H7 (cell line): ENCODE measurements around the gene SPC25. TPM values are rescaled to one million over a fixed set of nuclear protein-coding genes. Genes with fewer than 3 reads are reported as not detected.
A peak's percentile ranks its signal among the peaks of the same experiment; 100 is the strongest.
"Not testable (repeated sequence)": the region's sequence is repeated elsewhere in the genome, so short reads cannot be mapped to it uniquely, and the experiment has no call there.

Experiments used
- DNase-seq: peaks from one replicate; pipeline ENCODE4 v3.0.0; 2012
- H3K27me3 ChIP-seq: 2 replicates; pipeline ENCODE4 v1.6.0; 2011; ENCODE audit warnings: mild to moderate bottlenecking, low read length; ENCODE audit not compliant: control insufficient read depth, insufficient read depth
- H3K36me3 ChIP-seq: replicated peaks from 2 replicates; pipeline ENCODE4 v1.5.1; 2011; ENCODE audit warnings: low read length; ENCODE audit not compliant: control insufficient read depth, insufficient read depth
- H3K4me3 ChIP-seq: 2 replicates; pipeline ENCODE4 v1.5.1; 2011; ENCODE audit warnings: low read depth, mild to moderate bottlenecking, control low read depth, low read length, moderate library complexity; ENCODE audit not compliant: insufficient read depth
- total RNA-seq: library from RNA; depleted of rRNA; stranded (reverse); fragments of >200 nt; shearing (Covaris generic); gene quantifications from 2 replicates; pipeline ENCODE4 v1.2.3, GENCODE V29; 2014

SPC25 gene
- total RNA-seq, 1 experiment from 2014 or later, result 11.9 TPM

DNA sequence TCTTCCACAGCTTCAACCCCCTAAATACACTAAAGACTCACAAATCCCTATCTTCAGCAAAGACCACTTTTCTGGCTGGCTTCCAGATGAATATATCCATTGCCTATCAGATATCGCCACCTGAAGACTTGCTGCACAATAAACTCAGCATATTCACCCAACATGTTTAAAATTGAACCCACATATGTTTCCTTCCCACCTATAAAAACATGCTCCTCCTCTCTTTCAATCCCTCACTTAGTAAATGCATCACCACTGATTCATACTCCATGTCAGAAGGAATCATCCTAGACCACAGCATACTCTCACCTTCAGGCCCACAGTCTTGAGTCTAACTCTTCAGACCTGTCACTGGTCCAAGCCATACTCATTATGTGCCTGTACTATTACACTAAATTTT, 5.3 kb downstream of the SPC25 start:
- DNase-seq, result no peak
- H3K4me3 ChIP-seq, result no peak overlapping the region
- H3K27me3 ChIP-seq, result no peaks in the 10 kb centered on the region
- peaks cover 1% of the 10 kb centered on the region; the same call in 1 of the 2 replicates for H3K36me3 ChIP-seq

DNA sequence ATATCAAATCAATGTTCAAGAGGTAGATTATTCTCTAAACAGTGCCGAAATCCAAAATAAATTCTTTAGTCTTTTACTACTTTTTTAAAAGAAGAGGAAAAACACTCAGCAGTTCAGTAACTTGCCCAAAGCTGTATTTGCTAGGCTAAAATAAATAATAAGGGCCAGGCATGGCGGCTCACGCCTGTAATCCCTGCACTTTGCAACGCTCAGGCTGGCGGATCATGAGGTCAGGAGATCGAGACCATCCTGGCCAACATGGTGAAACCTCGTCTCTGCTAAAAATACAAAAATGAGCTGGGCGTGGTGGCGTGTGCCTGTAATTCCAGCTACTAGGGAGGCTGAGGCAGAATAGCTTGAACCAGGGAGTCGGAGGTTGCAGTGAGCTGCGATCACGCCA, 8.1 kb downstream of the SPC25 start:
- not testable (repeated sequence) for H3K27me3 ChIP-seq, H3K36me3 ChIP-seq, DNase-seq, H3K4me3 ChIP-seq

DNA sequence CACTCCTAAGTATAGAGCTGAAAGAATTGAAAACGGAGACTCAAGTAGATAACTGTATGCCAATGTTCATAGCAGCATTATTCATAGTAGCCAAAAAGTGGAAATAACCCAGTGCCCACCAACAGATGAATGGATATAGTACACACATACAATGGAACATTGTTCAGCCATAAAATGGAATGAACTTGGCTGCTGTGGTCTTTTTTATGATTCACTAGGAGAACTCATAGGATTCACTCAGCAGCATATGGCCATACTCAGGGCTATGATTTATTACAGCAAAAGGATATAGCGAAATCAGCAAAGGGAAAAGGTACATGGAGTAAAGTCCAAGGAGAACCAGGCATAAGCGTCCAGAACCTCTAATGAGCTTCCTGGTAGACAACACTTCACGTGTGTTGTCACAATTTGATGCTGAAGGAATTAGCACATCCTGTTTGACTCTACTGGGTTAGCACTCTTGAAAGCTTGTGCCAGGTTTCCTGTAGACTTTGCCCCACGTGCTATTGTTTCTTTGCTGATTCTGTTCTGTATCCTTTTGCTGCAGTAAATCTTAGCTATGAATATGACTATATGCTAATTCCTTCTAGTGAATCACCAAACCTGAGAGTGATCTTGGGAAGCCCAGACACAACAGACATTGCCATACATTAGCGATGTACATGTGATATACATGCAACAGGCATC, 15.7 kb downstream of the SPC25 start:
- Histone ChIP-seq H3K4me3 (no peak overlapping the region), H3K27me3 (no peaks in the 10 kb centered on the region), H3K36me3 (no peaks in the 10 kb centered on the region; the same call in 1 of the 2 replicates)
- no peak for DNase-seq

DNA sequence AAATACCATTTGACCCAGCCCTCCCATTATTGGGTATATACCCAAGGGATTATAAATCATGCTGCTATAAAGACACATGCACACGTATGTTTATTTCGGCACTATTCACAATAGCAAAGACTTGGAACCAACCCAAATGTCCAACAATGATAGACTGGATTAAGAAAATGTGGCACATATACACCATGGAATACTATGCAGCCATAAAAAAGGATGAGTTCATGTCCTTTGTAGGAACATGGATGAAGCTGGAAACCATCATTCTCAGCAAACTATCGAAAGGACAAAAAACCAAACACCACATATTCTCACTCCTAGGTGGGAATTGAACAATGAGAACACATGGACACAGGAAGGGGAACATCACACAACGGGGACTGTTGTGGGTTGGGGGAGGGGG, 19.4 kb downstream of the SPC25 start:
- H3K27me3 ChIP-seq, H3K36me3 ChIP-seq, H3K4me3 ChIP-seq, DNase-seq: not testable (repeated sequence)

DNA sequence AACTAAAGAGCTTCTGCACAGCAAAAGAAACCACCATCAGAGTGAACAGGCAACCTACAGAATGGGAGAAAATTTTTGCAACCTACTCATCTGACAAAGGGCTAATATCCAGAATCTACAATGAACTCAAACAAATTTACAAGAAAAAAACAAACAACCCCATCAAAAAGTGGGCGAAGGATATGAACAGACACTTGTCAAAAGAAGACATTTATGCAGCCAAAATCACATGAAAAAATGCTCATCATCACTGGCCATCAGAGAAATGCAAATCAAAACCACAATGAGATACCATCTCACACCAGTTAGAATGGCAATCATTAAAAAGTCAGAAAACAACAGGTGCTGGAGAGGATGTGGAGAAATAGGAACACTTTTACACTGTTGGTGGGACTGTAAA, 19.9 kb downstream of the SPC25 start:
- H3K4me3 ChIP-seq, DNase-seq, H3K27me3 ChIP-seq, H3K36me3 ChIP-seq: not testable (repeated sequence)

DNA sequence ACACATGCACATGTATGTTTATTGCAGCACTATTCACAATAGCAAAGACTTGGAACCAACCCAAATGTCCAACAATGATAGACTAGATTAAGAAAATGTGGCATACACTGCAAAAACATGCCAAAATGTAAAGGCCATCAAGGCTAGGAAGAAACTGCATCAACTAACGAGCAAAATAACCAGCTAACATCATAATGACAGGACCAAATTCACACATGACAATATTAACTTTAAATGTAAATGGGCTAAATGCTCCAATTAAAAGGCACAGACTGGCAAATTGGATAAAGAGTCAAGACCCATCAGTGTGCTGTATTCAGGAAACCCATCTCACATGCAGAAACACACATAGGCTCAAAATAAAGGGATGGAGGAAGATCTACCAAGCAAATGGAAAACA, 23.1 kb downstream of the SPC25 start:
- not testable (repeated sequence) for H3K4me3 ChIP-seq, DNase-seq, H3K36me3 ChIP-seq, H3K27me3 ChIP-seq

DNA sequence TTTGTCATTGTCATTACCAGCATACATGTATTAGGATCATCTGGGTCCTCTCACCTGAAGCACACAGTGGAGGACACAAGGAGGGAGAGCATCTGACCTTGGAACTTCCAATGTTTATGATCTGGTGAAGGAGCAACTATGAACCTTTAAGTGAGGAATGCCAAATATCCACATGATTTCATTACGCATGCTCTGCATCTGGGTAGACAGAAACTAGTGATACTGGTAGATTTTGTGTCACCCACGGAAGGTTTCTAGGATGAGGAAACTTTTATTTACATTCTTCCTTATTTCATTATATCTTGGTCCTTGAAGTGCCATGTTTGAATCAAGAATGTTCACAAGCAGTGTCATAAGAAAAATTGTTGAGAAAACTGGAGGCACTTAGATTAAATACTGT, 32.1 kb downstream of the SPC25 start:
- H3K27me3 ChIP-seq, result no peaks in the 10 kb centered on the region
- H3K36me3 ChIP-seq, result no peaks in the 10 kb centered on the region; the same call in 1 of the 2 replicates
- DNase-seq, result no peak
- no peak overlapping the region for H3K4me3 ChIP-seq

DNA sequence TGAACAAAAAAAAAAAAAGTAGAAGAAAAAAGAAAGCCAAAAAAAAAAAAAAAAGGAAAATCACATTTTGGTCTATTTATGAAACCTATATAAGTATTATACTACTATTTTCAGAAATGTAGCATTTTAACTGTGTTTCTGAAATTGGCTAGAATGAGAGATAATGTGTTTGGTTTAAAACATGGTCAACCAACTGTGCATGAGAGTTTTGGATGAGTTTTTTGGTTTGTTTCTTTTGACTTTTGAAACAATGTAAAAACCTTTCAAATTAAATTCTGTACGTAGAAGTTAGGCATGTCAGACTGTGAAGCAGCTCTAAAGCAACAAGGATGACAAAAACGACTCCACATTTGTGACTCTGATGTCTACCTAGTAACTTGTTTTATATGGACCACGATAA, 34.6 kb downstream of the SPC25 start:
- H3K4me3 ChIP-seq, result no peak overlapping the region
- H3K27me3 ChIP-seq, result no peaks in the 10 kb centered on the region
- DNase-seq, result no peak
- no peaks in the 10 kb centered on the region; the same call in 1 of the 2 replicates for H3K36me3 ChIP-seq

DNA sequence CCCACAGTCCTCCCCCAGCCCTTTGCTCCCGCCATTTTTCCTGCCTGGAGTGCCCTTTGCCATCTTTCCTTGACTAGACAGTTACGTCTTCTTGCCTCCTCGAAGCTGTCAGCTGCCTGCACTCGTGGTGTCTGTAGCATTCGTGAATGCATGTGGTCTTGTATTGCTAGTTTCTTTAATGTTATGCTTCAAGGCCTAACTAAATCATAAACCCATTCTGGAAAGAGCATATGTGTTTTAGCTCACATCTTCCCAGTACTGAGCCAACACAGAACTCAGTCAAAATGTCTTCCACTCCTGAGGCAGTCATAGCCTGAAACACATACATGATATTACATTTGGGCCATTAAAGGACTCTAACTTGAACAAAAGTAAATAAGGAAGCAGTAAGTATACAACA, 35.6 kb downstream of the SPC25 start:
- no peak overlapping the region for H3K4me3 ChIP-seq
- DNase-seq, result no peak

DNA sequence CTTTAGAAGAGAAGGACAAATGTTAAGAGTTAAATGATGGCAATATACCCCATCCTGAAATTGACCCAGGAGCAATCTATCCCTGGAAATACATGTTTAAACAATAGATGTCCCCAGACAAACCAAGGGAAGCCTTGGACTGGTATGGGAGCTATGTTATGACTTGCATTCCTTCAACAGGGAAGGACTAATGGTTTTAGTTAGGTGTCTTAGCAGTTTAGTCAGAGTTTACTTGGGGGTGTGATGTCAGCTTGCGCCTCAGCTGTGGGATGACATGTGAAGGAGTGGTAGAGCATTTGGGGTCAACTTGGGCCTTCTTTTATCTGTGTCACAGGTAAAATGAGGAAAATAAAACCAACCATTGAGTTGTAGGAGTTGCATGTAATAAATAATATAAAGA, 36.8 kb downstream of the SPC25 start:
- Histone ChIP-seq H3K4me3 (no peak overlapping the region), H3K27me3 (no peaks in the 10 kb centered on the region), H3K36me3 (no peaks in the 10 kb centered on the region; the same call in 1 of the 2 replicates)
- no peak for DNase-seq

More for the DNA sequence above, 35.6 kb downstream of the SPC25 start:
- Histone ChIP-seq H3K27me3 (no peaks in the 10 kb centered on the region), H3K36me3 (no peaks in the 10 kb centered on the region; the same call in 1 of the 2 replicates)

DNA sequence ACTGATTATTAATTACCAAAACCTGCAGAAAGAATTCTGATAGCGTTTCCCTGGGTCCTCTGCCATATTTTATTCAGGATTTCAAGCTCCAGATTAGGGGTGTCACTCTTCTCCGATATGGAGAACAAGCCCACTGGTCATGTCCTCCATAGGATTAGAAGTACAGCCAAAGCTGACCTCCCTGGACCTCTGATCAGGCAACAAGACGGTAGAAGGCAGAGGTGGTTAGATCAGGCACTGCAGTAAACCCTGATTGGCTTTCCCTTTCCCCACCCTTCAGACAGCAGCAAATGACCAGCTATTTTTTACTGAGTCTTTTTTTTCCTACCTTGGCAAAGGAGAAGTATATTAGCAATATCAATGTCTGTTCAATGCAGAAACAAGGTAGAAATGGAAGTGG, 37.7 kb downstream of the SPC25 start:
- no peak for DNase-seq
- Histone ChIP-seq H3K4me3 (no peak overlapping the region), H3K27me3 (no peaks in the 10 kb centered on the region), H3K36me3 (no peaks in the 10 kb centered on the region; the same call in 1 of the 2 replicates)

DNA sequence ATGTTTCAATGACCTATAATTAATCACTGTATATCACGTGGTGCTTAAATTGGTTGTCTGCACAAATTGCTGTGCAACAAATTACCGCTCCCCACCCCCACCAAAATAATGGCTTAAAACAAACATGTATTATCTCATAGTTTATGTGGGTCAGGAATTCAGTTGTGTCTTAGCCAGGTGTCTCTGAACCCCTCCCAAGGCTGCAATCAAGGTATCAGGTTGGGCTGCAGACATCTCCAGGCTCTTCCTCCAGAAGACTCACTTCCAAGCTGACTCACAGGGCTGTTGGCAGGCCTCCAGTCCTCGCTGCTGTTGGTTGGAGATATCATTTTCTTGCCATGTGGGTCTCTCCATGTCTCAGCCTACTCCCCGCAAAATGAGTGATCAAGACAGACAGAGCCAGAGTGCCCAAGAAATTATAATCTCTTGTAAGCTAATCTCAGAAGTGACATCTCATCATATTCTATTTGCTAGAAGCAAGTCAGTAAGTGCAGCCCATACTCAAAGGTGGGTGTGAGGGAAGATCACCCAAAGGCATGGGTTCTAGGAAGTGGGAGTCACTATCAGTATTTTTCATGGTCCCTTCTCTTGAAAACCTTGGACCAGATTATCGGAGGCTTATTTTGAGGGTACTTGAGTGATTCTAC, 38.4 kb downstream of the SPC25 start:
- H3K27me3 ChIP-seq, result no peaks in the 10 kb centered on the region
- DNase-seq, result no peak
- H3K4me3 ChIP-seq, result no peak overlapping the region

DNA sequence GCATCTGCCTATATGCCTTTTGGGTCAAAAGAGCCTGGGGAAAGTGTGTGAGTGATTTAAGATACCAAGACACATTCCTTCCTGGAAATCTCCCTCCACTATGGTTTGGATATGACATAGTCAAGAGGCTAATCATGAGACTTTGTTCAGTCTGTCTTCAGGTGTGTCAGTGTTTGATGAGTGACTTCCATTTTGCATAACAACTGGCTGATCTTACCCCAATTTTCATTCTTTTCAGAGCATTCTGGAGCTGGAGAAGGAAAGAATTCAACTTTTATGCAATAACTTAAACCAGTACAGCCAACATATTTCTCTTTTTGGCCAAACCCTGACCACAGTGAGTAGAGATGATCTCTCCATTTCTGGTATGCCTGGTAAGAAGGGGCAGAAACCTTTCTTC, 39.4 kb downstream of the SPC25 start:
- no peaks in the 10 kb centered on the region for H3K27me3 ChIP-seq
- no peaks in the 10 kb centered on the region; the same call in 1 of the 2 replicates for H3K36me3 ChIP-seq
- no peak overlapping the region for H3K4me3 ChIP-seq
- no peak for DNase-seq

More for the DNA sequence above, 38.4 kb downstream of the SPC25 start:
- H3K36me3 ChIP-seq, result no peaks in the 10 kb centered on the region; the same call in 1 of the 2 replicates

DNA sequence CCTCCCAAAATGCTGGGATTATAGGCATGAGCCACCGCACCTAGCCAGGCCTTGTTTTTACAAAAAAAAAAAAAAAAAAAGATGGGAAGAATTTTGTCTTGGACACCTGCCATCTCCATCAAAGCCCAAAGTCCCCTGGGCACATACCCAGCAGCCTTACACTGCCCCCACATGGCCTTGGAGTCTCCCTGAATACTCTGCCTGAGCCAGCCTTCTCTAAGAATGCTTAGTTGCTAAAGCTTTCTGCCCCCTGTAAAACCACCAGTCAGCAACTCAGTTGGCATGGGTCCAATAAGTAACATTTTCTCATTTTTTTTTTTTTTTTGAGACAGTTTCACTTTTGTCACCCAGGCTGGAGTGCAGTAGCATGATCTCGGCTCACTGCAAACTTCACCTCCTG, 40.6 kb downstream of the SPC25 start:
- peak; percentile 36 for DNase-seq
- Histone ChIP-seq H3K4me3 (no peak overlapping the region), H3K27me3 (no peaks in the 10 kb centered on the region), H3K36me3 (no peaks in the 10 kb centered on the region; the same call in 1 of the 2 replicates)

DNA sequence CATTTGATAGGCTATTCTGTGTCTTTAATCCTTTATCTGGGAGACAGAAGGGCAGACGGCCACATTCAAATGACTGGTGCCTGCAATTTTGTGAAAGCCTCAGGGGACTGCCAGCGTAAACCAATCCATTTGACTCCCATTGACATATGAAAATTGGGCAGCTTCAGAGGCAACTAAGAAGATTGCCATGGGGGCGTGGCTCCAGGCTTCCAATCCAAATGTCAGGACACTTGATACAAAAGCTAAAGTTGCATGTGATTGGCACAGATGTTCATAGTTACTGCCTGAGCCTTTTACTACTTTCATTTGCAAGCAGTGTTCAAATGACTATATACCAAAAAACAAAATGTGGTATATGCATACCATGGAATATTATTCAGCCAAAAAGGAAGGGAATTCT, 42.0 kb downstream of the SPC25 start:
- Histone ChIP-seq H3K4me3 (no peak overlapping the region), H3K27me3 (no peaks in the 10 kb centered on the region), H3K36me3 (no peaks in the 10 kb centered on the region; the same call in 1 of the 2 replicates)
- no peak for DNase-seq
